OCI-LY7 (cell line): ENCODE data around the gene IL1RAPL2. TPM values are rescaled to one million over a fixed set of nuclear protein-coding genes. Genes with fewer than 3 reads are reported as not detected.

ENCODE experiments used
- BruUV-seq: library from RNA; stranded (reverse); fragments of 400-500 nt; replicated peaks from 2 replicates; lab custom pipeline; 2021; lab: Mats Ljungman, UMichigan
- CTCF ChIA-PET: fragments of 300-600 bp; sonication (Branson Sonifier 250); formaldehyde crosslinking; loops from one replicate; lab custom pipeline; 2022; ENCODE audit warnings: antibody characterized with exemption; ENCODE audit not compliant: unreplicated experiment; lab: Charles Lee
- POLR2A ChIA-PET: fragments of 300-600 bp; sonication (Branson Sonifier 250); formaldehyde crosslinking; loops from one replicate; lab custom pipeline; 2022; ENCODE audit warnings: antibody characterized with exemption; lab: Charles Lee
- DNase-seq: peaks from one replicate; pipeline ENCODE4 v3.0.0-alpha.2; 2015; ENCODE audit warnings: low spot score
- H2AFZ ChIP-seq: fragments of 200-600 bp; sonication (generic), shearing (Covaris generic); 2 replicates; pipeline ENCODE4 v1.6.1; 2014; ENCODE audit warnings: mild to moderate bottlenecking, antibody characterized with exemption, low read length, moderate library complexity
- H3K27ac ChIP-seq: fragments of 200-600 bp; sonication (generic); 2 replicates; pipeline ENCODE4 v1.5.1; 2014; ENCODE audit warnings: mixed run types, low read depth, mild to moderate bottlenecking, moderate library complexity, low read length, inconsistent platforms; ENCODE audit not compliant: poor library complexity, severe bottlenecking
- H3K36me3 ChIP-seq: fragments of 200-600 bp; sonication (generic); 2 replicates; pipeline ENCODE4 v1.6.1; 2014; ENCODE audit warnings: mild to moderate bottlenecking, antibody characterized with exemption, low read length, moderate library complexity, mixed read lengths; ENCODE audit not compliant: insufficient read depth
- H3K4me1 ChIP-seq: fragments of 200-600 bp; sonication (generic); 2 replicates; pipeline ENCODE4 v1.5.1; 2014; ENCODE audit warnings: mild to moderate bottlenecking, low read length; ENCODE audit not compliant: insufficient read depth, poor library complexity, severe bottlenecking
- H3K4me2 ChIP-seq: fragments of 200-600 bp; sonication (generic); 2 replicates; pipeline ENCODE4 v1.6.1; 2014; ENCODE audit warnings: mild to moderate bottlenecking, low read length
- H3K4me3 ChIP-seq: fragments of 200-600 bp; sonication (generic); 2 replicates; pipeline ENCODE4 v1.5.1; 2014; ENCODE audit warnings: mild to moderate bottlenecking, low read depth, low read length; ENCODE audit not compliant: poor library complexity, severe bottlenecking
- H3K79me2 ChIP-seq: fragments of 200-600 bp; sonication (generic); 2 replicates; pipeline ENCODE4 v1.6.1; 2016; ENCODE audit warnings: low read depth, mild to moderate bottlenecking, low read length, moderate library complexity, mixed read lengths; ENCODE audit not compliant: insufficient read depth
- H3K9me2 ChIP-seq: fragments of 200-600 bp; sonication (generic); 2 replicates; pipeline ENCODE4 v1.6.1; 2016; ENCODE audit warnings: mild to moderate bottlenecking, low read length, mixed read lengths; ENCODE audit not compliant: insufficient read depth
- H3K9me3 ChIP-seq: fragments of 200-600 bp; sonication (generic); 2 replicates; pipeline ENCODE4 v1.6.1; 2014; ENCODE audit warnings: mild to moderate bottlenecking, mixed run types, low read length, mixed read lengths
- H4K20me1 ChIP-seq: fragments of 200-600 bp; sonication (generic); 2 replicates; pipeline ENCODE4 v1.6.1; 2014; ENCODE audit warnings: mild to moderate bottlenecking, antibody characterized with exemption, low read length, moderate library complexity, mixed read lengths; ENCODE audit not compliant: insufficient read depth
- CTCF ChIP-seq: fragments of 200-600 bp; sonication (generic); conservative IDR thresholded peaks from 2 replicates; pipeline ENCODE4 v1.5.1; 2014; ENCODE audit warnings: mild to moderate bottlenecking, antibody characterized with exemption, low read length, moderate library complexity, mixed read lengths
- EZH2phosphoT487 ChIP-seq: fragments of 200-600 bp; sonication (generic); IDR thresholded peaks from 2 replicates; pipeline ENCODE4 v1.6.1; 2018; ENCODE audit warnings: low read depth, borderline replicate concordance, mild to moderate bottlenecking, mixed run types, antibody characterized with exemption, low read length, moderate library complexity, mixed read lengths
- intact Hi-C: fragments of 100-400 bp; cut with micrococcal nuclease; formaldehyde crosslinking; loops from one replicate; pipeline ENCODE4 v1.10.0; 2022; ENCODE audit not compliant: unreplicated experiment
- total RNA-seq, 2 experiments: library from RNA; depleted of rRNA in 1 of 2; stranded (reverse); fragments of >200 nt in 1 of 2; shearing (Covaris generic) in 1 of 2; gene quantifications; 2 replicates each; pipeline ENCODE4 v1.2.3, GENCODE V29; 2014 to 2022

Gene IL1RAPL2
- total RNA-seq, 2 experiments from 2014 or later = not detected

- no peak for TF ChIP-seq CTCF
- no peak for TF ChIP-seq EZH2phosphoT487
- no peaks in the 10 kb centered on the region for H3K9me2 ChIP-seq
- no peaks in the 10 kb centered on the region for H3K36me3 ChIP-seq
- H3K79me2 ChIP-seq = no peaks in the 10 kb centered on the region
- intact Hi-C loops = no loop called here
- no peak overlapping the region for H2AFZ ChIP-seq
- no peaks in the 10 kb centered on the region for H4K20me1 ChIP-seq
- POLR2A ChIA-PET = no interaction called here
- no TSS peak for BruUV-seq
- H3K9me3 ChIP-seq = no peaks in the 10 kb centered on the region
- DNase-seq = no peak
- H3K4me1 ChIP-seq = no peaks in the 10 kb centered on the region
- H3K27ac ChIP-seq = no peak overlapping the region
- H3K4me2 ChIP-seq = no peak overlapping the region
- H3K4me3 ChIP-seq = no peak overlapping the region
- CTCF ChIA-PET = no interaction called here
Measured at GRCh38 chrX:105462186-105462585, 896.2 kb downstream of the IL1RAPL2 start.

GRCh38 chrX:105463473-105463872, 897.5 kb downstream of the IL1RAPL2 start:
- Histone ChIP-seq H3K9me2 (no peaks in the 10 kb centered on the region), H4K20me1 (no peaks in the 10 kb centered on the region), H2AFZ (no peak overlapping the region), H3K27ac (no peak overlapping the region), H3K4me1 (no peaks in the 10 kb centered on the region), H3K9me3 (no peaks in the 10 kb centered on the region), H3K4me3 (no peak overlapping the region), H3K79me2 (no peaks in the 10 kb centered on the region), H3K4me2 (no peak overlapping the region), H3K36me3 (no peaks in the 10 kb centered on the region)
- POLR2A ChIA-PET = interaction anchor here (0.5 kb wide), 1 partner anchor 27 kb away, joined by 3 read pairs; no protein-coding TSS in a partner anchor
- intact Hi-C loops = no loop called here
- TF ChIP-seq EZH2phosphoT487 = no peak
- TF ChIP-seq CTCF = no peak
- no TSS peak for BruUV-seq
- CTCF ChIA-PET = no interaction called here
- DNase-seq = no peak

GRCh38 chrX:105464618-105465017, 898.6 kb downstream of the IL1RAPL2 start:
- POLR2A ChIA-PET = interaction anchor here (0.6 to 0.8 kb wide), 2 partner anchors 16 to 114 kb away, joined by 3 read pairs; no protein-coding TSS in a partner anchor
- Histone ChIP-seq H3K4me1 (no peaks in the 10 kb centered on the region), H3K4me3 (no peak overlapping the region), H2AFZ (no peak overlapping the region), H3K27ac (no peak overlapping the region), H3K9me2 (no peaks in the 10 kb centered on the region), H3K36me3 (no peaks in the 10 kb centered on the region), H3K79me2 (no peaks in the 10 kb centered on the region), H3K9me3 (no peaks in the 10 kb centered on the region), H3K4me2 (no peak overlapping the region), H4K20me1 (no peaks in the 10 kb centered on the region)
- TF ChIP-seq EZH2phosphoT487 (no peak), CTCF (no peak)
- no TSS peak for BruUV-seq
- CTCF ChIA-PET = no interaction called here
- DNase-seq = no peak
- intact Hi-C loops = no loop called here
